Measurements from ENCODE around the gene TGM5.
A peak's percentile ranks its signal among the peaks of the same experiment; 100 is the strongest.
"Not testable (repeated sequence)": the region's sequence is repeated elsewhere in the genome, so short reads cannot be mapped to it uniquely, and the experiment has no call there.

Gene TGM5

DNA sequence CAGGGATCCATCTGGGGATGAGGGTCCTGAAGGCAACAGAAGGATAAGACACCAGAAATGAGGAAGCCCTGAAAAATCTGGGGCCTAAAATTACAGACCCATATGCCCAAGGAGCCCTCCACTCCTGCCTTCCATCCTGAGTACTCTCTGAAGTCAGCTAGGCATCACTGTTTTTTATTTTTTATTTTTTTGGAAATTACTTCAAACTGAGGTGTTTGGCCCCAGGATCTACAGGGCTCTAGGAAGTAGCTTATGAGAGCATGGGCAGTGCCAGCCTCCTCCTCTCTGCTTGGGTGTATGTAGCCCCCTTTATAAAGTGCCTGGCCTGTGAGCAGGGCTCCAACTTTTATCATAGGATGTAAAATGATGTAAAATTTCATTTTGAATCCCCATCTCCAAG, 53.8 kb downstream of the TGM5 start:
- DNase-seq: no peak

DNA sequence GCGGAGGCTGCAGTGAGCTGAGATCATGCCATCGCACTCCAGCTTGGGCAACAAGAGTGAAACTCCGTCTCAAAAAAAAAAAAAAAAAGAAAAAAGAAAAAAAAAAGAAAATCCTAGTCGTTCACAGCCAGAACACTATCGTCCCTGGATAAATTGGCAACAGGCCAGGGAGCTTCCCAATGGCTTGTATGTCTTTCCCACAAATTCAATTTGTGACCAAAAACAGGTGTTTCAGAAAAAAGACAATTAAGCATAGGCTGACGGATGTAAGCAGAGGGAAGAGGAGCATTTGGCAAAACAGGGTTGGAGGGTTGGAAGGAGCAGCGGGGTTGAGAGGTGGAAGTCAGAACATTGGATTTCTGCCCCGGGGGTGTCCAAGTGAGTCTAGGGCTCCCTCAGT, 54.4 kb downstream of the TGM5 start:
- DNase-seq: no peak

DNA sequence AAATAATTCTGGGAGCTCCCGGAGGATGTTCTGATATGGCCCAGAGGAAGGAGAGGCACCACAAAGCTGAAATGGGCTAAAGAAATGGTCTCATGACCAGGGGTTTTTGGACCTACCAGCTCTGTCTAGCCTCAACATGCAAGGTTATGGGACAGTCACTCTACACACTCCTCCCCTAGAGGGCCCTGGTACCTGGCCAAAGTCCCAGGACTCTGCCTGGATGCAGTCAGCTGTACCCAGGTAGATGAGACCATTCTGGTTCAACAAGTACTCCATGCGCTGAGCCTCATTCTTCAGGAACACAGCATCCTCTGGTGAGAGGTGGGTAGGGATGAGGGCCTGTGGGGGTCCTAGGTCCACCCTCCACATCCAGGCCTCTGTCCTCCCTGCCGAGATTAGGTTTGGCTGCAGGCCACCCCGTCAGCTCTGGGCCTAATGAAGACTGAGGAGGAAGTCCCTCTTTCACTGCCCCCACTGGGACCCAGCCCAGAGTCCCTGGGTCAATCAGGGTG, 55.4 kb downstream of the TGM5 start:
- no peak for DNase-seq

DNA sequence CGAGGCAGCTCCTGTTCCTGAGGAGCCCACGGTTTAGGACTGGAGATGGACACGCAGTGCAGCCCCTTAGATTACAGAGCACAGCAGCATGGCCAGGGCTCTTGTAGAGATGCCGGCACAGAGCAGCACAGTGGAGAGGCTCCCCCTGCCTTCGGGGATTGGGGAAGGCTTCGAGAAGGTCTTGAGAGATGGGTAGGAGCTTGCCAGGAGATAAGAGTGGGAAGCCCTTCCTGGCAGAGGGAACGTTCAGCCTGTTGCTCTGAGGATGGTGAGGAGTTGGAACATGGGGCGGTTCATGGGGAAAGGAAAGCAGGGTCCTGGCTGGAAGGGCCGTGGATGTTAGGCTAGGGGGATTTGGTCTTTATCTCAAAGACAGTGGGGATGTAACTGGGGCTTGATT, 55.9 kb downstream of the TGM5 start:
- DNase-seq: no peak

DNA sequence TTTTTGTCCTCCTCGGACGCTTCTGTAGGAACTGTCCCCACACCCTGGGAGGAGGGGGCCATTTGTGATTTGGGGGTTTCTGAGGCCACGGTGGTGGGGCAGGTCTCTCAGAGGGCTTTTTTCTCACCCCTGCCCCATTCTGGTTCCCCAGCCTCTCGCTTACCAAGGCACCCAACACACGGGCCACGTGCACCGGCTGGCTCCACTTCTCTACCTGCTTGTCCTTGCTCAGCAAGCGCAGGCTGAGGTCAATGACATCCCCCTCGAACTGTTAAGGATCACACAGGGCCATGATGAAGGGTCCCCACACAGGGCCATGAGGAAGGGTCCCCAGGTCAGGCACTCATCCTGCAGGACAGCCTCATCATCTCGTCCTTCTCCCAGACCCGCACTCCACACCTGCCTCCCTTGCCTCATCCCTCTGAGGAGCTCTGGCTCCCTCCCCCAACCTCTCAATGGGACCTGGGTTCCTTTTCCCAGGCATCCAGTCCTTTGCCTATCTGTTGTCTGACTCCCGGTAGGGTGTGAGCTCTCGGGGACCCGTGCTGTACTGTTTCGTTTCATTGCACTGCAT, 56.5 kb downstream of the TGM5 start:
- no peak for DNase-seq

DNA sequence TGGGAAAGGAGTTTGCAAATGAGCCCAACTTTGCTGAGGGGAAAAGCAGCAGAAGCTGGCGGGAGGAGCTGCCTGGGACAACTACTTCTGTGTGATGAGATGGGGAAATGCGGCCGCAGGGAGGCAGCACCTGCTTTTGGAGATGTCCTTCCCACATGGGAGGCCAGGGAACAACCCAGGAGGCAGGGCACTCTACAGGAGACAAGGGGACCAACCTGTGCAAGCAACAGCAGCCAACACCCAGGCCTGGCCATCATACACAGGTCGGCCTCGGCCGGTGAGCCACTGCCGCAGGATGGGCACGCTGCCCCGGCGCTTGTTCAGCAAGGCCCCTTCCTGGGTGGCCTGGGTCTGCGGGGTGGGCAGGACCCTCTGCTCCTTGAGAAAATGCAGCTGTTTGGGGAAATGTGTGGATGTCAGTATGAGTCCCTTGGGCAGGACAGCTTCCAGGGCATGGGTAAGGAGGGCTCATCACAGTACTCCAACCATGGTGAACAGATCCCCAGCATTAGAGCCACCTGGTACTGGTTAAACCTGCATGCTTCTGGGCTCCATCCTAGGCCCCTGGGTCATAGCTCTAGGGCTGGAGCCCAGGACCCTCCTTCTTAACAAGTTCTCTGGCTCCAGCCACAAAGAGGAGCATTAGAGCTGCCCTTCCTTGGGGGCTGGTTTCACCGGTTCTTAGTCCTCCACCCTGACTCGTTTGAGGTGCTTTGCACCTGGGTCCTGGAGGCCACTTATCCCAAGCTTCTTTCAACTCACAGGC, 57.5 kb downstream of the TGM5 start:
- DNase-seq: peak in 1 of 2 experiments; percentile 62

DNA sequence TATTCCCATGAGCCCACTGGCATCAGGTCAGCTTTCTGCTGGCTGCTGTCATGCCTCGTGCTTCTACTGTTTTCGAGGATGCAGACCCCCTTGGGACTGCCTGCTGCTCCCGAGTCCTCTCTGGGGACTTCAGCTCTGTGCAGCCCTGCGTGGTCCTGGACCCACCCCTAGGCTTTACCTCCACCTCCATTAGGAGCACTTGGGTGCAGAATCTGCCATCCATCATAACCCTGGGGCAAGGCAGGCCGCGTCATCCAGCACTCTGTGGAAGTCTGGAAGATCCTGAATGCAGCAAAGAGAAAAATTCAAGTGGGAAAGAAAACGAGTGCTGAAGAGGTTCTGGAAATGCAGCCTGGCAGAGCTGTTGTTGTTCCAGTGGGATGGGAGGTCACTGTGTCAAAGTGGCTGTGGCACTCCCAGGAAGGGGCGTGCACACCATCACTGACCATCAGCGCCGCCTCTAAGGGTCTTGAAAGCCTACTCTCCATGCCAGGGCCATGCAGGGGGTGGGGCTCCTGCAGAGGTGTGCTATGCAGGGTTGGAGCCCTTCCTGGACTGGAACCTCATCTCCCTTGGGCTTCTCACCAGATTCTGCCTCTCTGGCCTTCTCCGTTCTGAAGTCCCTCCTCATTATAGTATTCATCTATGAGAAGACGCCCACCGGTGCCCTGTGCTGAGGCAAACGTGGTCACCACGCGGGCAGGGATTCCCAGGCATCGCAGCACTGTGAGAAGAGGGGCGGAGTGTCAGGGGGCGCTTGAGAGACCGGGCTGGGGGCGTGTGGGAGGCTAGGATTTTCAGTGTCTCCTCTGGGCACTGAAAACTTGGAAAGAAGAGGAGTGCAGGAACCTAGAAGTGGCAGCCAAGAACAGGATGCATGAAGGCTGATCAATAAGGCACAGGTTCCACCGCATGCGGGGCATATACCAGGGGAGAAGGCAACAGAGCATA, 58.4 kb downstream of the TGM5 start:
- no peak for DNase-seq

DNA sequence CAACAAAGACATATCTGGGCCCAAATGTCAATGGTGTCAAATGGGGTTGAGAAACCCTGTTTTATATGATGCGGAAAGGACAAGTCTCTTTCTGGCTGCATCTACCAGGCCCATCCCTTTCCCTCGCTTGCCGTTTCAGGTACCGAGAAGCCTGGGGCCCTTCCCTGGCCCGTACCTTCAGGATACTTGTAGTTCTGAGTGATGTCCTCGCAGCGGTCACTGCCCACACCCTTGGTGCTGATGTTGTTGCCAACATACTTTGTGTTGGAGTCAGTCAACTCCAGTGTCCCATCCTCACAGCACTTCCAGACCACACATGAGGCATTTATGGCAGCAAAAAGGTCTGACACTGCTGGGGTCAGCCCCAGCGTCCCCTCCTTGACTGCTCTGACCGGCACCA, 59.7 kb downstream of the TGM5 start:
- DNase-seq: no peak

DNA sequence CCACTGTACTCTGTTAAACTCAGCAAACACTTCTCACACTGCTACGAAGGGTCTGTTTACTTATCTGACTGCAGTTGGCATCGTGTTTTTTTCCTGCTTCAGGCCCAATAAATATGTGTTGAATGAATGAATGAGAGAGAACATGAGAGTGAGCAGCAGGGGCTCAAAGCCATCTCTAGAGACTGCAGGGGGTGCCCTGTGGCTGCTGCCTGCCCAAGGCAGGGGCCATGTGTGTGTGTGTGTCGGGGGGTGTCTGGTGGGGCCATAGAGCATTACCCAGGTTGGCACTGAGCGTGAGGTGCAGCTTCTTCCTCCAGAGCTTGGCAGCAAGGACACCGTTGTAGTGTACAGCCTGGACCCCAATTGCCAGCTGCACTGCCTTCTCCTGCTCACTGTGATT, 60.7 kb downstream of the TGM5 start:
- DNase-seq: no peak

DNA sequence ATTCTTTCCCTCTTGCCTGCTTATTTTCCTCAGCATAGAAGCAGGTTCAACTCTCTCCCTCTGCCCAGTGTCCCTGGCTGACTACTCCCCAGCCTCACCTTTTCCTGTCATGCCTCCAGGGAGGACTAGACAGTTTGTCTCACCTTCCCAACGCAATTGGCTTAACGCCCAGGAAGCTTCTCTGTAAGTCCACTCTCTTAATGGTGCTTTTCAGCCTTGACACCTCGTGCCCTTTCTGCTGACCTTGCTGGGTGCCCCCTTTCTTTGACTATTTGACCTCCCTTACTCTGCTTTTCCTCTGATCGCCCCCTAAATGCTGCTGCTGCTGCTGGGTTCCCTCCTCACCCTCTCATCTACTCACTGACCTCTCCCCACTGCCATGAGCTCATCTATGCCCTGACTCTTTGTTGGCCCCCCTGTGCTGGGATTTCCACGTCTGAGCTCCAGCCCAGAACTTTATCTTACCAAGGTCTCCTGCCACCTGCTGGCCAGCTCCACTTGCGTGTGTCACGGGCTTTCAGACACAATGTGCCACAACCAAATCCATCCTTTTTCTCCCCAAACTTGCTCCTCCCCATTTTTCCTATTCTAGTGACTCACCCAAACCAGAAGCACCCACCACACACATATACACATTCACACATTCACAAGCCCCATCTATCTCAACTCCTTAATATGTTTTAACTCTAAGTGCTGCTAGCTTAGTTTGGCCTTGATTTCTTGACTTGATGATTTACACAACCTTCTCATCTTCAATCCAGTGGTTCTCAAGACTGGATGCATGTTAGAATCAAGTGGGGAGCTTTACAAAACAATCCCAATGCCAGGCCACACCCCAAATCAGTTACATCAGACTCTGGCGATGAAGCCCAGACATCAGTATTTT, 62.5 kb downstream of the TGM5 start:
- DNase-seq: peak in 1 of 2 experiments; percentile 44

DNA sequence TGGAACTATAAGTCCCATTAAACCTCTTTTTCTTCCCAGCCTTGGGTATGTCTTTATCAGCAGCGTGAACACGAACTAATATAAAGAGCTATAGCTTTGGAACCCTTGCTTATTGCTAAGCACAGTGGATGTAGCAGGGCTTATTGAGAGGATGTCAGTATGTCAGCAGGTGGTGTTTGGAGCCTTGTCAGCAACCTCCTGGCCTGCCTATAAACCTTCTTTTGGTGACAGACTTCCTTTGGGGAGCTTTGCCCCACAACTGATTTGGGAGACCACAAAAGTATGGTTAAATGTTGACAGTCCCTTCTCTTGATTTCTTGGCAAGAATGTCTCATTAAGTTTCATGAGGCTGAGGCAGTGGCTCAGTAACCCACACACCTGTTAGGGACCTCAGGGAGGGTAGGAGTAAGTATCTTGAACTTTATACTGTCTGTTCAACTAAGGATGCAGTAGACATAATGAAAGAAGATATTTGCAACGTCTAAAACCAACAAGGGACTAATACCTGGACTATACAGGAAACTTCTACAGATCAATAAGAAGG, 66.7 kb downstream of the TGM5 start:
- DNase-seq: no peak

DNA sequence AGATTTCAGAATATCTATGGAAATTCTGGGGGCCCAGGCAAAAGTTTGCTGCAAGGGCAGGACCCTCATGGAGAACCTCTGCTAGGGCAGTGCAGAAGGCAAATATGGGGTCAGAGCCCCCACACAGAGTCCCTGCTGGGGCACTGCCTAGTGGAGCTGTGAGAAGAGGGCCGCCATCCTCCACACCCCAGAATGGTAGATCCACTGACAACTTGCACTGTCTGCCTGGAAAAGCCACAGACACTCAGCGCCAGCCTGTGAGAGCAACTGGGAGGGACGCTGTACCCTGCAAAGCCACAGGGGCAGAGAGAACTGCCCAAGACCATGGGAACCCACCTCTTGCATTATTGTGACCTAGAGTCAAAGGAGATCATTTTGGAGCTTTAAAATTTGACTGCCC, 67.7 kb downstream of the TGM5 start:
- DNase-seq: no peak

DNA sequence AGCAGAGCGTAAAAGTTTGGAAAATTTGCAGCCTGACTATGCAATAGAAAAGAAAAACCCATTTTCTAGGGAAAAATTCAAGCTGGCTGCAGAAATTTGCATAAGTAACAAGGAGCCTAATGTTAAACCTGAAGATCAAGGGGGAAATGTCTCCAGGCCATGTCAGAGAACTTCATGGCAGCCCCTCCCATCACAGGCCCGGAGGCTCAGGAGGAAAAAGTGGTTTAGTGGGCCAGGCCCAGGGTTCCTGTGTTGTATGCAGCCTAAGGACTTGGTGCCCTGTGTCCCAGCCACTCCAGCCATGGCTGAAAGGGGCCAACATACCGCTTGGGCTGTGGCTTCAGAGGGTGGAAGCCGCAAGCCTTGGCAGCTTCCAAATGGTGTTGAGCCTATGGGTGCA, 68.2 kb downstream of the TGM5 start:
- not testable (repeated sequence) for DNase-seq

DNA sequence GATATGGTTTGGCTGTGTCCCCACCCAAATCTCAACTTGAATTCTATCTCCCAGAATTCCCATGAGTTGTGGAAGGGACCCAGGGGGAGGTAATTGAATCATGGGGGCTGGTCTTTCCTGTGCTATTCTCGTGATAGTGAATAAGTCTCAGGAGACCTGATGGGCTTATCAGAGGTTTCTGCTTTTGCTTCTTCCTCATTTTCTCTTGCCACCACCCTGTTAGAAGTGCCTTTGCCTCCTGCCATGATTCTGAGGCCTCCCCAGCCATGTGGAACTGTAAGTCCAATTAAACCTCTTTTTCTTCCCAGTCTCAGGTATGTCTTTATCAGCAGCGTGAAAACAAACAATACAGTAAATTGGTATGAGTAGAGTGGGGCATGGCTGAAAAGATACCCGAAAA, 69.0 kb downstream of the TGM5 start:
- DNase-seq: not testable (repeated sequence)

DNA sequence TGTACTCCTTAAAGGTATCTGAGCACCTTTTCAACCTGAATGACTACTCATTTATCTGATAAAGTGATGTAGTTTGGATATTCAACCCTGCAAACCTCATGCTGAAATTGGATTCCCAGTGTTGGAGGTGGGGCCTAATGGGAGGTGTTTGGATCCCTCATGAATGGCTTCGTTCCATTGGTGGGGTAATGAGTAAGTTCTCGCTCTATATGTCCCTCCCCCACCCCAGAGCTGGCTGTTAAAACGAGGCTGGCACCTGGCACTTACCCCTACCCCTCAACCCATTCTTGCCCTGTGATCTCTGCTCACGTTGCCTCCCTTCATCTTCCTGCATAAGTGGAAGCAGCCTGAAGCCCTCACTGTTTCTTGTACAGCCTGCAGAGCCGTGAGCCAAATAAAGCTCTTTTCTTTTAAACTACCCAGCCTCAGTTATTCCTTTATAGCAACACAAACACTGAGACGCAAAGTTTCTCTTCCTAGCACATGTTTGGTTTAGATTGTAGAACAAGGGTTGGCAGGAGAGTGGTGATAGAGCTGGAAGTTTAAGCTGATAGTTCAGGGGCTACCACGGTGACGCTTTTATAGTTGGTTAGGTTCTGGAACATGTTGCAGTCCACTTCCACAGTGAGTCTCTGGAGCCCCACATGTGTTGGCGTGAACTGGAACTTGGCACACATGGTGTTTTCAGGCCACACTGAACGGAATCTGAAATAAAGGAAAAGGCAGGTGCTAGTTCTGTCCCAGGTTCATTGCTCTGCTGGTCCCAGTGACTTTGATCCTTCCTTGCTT, 69.8 kb downstream of the TGM5 start:
- no peak for DNase-seq

DNA sequence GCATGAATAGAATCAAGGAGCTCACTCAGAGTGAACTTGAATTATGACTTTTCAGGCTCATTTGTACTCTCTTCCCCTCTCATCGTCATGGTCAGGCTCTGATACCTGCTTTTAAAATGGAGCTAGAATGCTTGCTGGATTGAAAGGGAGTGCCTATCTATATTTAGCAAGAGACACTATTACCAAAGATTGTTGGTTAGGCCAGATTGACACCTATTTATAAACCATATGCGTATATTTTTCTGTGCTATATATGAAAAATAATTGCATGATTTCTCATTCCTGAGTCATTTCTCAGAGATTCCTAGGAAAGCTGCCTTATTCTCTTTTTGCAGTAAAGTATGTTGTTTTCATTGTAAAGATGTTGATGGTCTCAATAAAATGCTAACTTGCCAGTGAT, 71.9 kb downstream of the TGM5 start:
- DNase-seq: no peak

DNA sequence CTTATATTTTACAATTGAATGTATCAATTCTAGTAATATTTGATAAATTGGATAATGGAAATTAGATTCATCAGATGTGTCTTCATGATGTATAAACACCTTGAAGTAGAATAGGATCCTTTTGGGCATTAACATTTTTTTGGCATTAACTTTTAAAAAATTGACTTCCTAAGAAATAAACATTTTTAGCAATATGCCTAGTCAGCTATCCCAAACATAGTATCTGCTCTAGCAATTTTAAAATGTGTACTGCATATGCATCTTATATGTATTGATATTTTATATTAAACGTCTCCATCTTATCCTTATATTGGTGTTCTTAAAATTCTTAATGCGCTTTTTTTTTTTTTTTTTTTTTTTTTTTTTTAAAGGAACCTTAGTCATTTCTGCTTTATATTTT, 73.0 kb downstream of the TGM5 start:
- no peak for DNase-seq

DNA sequence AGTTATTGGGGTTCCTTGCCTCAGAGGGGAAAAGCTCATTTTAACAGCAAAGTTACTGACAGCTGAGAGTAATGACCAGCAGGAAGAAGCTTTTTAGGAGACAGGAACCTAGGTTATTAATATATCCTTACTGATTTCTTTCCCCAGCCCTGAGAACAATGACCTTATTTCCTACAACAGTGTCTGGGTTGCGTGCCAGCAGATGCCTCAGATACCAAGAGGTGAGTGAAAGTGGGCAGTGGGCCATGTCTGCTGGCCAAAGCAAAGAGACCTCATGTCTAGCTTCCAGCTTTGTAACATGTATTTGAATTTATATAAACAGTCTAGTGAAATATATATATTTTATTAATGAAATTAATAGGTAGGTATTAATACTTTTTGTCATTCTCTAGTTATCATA, 76.5 kb downstream of the TGM5 start:
- DNase-seq: no peak

DNA sequence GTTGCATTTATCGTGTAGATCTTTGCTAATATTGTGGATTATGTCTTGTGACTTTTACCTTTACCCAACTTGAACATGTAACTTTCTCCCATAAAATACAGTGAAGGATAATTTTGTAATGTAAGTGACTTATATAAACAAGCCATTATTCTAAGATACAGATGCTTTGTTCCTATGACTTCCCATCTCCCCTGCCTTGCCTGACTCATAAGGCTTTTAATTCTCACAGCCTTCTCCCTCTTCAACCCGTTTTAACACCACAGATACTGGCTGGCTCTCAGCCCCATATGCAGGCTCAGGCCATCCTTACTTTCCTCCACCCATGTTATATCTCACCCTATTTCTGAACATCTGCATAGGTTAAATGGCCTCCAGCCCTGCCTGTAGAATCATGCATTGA, 77.4 kb downstream of the TGM5 start:
- no peak for DNase-seq

DNA sequence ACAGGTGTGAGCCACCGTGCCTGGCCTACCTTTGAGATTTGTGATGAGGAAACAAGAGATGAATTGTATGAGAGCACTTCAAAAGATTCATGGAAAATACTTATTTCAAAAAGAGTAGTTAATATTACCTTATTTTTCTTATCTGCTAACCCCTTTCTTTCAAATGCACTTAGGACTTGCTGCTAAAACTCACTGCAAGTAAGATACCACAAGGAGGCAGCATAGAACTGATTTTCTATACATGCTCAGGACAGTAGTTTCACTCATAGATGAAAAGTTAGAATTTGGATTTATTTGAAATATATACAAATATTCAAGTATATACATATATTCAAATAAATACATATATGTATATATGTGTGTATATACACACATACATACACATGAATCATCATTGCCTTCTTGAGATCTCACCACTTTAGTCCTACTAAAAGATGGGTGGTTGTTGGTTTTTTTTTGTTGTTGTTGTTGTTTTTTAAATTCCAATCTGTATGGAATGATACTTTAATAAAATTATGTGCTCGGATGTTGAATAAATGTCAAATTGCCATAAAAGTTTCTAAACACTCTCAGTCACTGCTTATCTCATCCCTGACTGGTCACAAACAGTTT, 79.1 kb downstream of the TGM5 start:
- peak in 1 of 2 experiments; percentile 53 for DNase-seq

DNA sequence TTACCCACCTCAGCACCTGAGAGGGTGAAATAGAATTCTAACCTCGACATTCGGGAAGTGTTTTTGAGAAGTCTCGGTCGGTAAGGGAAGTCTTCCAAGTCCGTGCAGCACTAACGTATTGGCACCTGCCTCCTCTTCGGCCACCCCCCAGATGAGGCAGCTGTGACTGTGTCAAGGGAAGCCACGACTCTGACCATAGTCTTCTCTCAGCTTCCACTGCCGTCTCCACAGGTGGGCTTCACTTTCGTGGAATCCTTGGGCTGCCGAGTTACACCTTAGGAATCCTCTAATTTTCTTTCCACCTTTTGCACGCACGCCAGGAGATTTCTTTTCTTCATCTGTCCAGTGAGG, 80.8 kb downstream of the TGM5 start:
- DNase-seq: no peak

All from NCI-H526 (cell line).